ENCODE measurements around the gene POLR2B. TPM values are rescaled to one million over a fixed set of nuclear protein-coding genes. Genes with fewer than 3 reads are reported as not detected.

POLR2B gene
- total RNA-seq, 1 experiment from 2014 or later: 129 TPM

GRCh38 chr4:57043347-57044251, 64.9 kb downstream of the POLR2B start:
- Histone ChIP-seq H3K36me3 (ENCODE audit: control insufficient read depth in 1 of 2, insufficient read depth in 2 of 2, low read length in 2 of 2) (no peaks in the 10 kb centered on the region), H4K20me1 (ENCODE audit: insufficient read depth) (no peaks in the 10 kb centered on the region), H3K9me2 (ENCODE audit: insufficient read depth) (no peaks in the 10 kb centered on the region), H2AFZ (ENCODE audit: low read depth, low read length, poor library complexity, severe bottlenecking) (no peak overlapping the region), H3K27ac (ENCODE audit: low read depth, low read length) (no peak overlapping the region), H3K27me3 (ENCODE audit: insufficient read depth, low read length) (peaks cover 3% of the 10 kb centered on the region; the same call in 1 of the 2 replicates), H3K4me3 (replicated peaks in 1 of 2; ENCODE audit: low read depth in 1 of 2, low read length in 2 of 2) (no peak overlapping the region), H3K9me3 (ENCODE audit: control insufficient read depth in 1 of 2, insufficient read depth in 1 of 2, low read depth in 1 of 2, low read length in 2 of 2) (no peaks in the 10 kb centered on the region), H3K9ac (ENCODE audit: low read length) (no peak overlapping the region), H3K79me2 (ENCODE audit: insufficient read depth, low read length) (no peaks in the 10 kb centered on the region), H3K4me2 (ENCODE audit: low read length) (no peak overlapping the region), H3K4me1 (ENCODE audit: control insufficient read depth in 1 of 2, insufficient read depth in 2 of 2, low read length in 2 of 2) (no peaks in the 10 kb centered on the region)
- ChIA-PET CTCF (no interaction called here), RAD21 (ENCODE audit: low non-redundant PET in 1 of 2, low total read pairs in 2 of 2, uncharacterized antibody in 2 of 2, unreplicated experiment in 2 of 2) (no interaction called here), POLR2A (no interaction called here)
- no TSS peak for BruUV-seq (replicated peaks)
- ATAC-seq: 0 out of 2 replicates have a peak, but pooled peaks have one; percentile 14
- TF ChIP-seq TCF7L2 (IDR thresholded peaks at IDR 0.05; ENCODE audit: borderline replicate concordance, extremely low read depth, insufficient read depth, insufficient read length): peak; percentile 96
- no peak for TF ChIP-seq REST (IDR thresholded peaks at IDR 0.05; ENCODE audit: low read depth)
- TF ChIP-seq YY1 (IDR thresholded peaks at IDR 0.05; ENCODE audit: extremely low read depth, insufficient replicate concordance, low read depth, low read length): no peak
- intact Hi-C loops (cut with micrococcal nuclease): no loop called here
- DNase-seq (ENCODE audit: low read depth, low spot score): no peak
